LNCaP clone FGC (cell line): ENCODE measurements around the gene PCDHB16.
"Not testable (repeated sequence)": the region's sequence is repeated elsewhere in the genome, so short reads cannot be mapped to it uniquely, and the experiment has no call there.

Experiments used
- DNase-seq: peaks from one replicate; pipeline ENCODE4 v3.0.0-alpha.2; 2011; ENCODE audit warnings: low read depth
- H3K4me3 ChIP-seq: 2 replicates; pipeline ENCODE4 v1.5.1; 2011; ENCODE audit warnings: mild to moderate bottlenecking, low read depth, low read length, control low read depth
- CTCF ChIP-seq: IDR thresholded peaks from 2 replicates; pipeline ENCODE4 v1.5.1; 2012; ENCODE audit warnings: mild to moderate bottlenecking; ENCODE audit not compliant: control insufficient read depth, insufficient read depth; ENCODE audit errors: extremely low read depth

PCDHB16 gene

GRCh38 chr5:141180313-141180712, 1.9 kb upstream of the PCDHB16 start:
- no peak for TF ChIP-seq CTCF
- DNase-seq, result no peak
- H3K4me3 ChIP-seq, result no peak overlapping the region

- not testable (repeated sequence) for DNase-seq, H3K4me3 ChIP-seq
These were observed 2.1 kb downstream of the PCDHB16 start for GRCh38 chr5:141184117-141184855.

GRCh38 chr5:141186897-141187512, 4.8 kb downstream of the PCDHB16 start, which contains the start of gene PCDHB9:
Gene PCDHB9, plus strand, starts transcription at chr5:141187161. Its CDS starts 158 bp downstream, at chr5:141187319.
- H3K4me3 ChIP-seq, result no peak within 1 kb of the TSS
- peak; percentile 60 for TF ChIP-seq CTCF
- no peak for DNase-seq

GRCh38 chr5:141188682-141189081, 6.5 kb downstream of the PCDHB16 start:
- DNase-seq, H3K4me3 ChIP-seq: not testable (repeated sequence)

GRCh38 chr5:141189131-141189530, 6.9 kb downstream of the PCDHB16 start:
- not testable (repeated sequence) for DNase-seq, H3K4me3 ChIP-seq

- H3K4me3 ChIP-seq, result no peak within 1 kb of the TSS
- no peak for DNase-seq
- TF ChIP-seq CTCF, result peak; percentile 75
These were observed 10.0 kb downstream of the PCDHB16 start, which contains the start of gene PCDHB10 for GRCh38 chr5:141192110-141192725. Gene PCDHB10, plus strand, starts transcription at chr5:141192353. Its CDS starts 200 bp downstream, at chr5:141192553.

GRCh38 chr5:141194332-141194731, 12.1 kb downstream of the PCDHB16 start:
- not testable (repeated sequence) for DNase-seq

GRCh38 chr5:141196363-141196762, 14.2 kb downstream of the PCDHB16 start:
- H3K4me3 ChIP-seq, result no peak overlapping the region
- no peak for DNase-seq
- TF ChIP-seq CTCF, result no peak

More at GRCh38 chr5:141194332-141194731, 12.1 kb downstream of the PCDHB16 start:
- H3K4me3 ChIP-seq, result not testable (repeated sequence)
